ENCODE data around the gene C7orf57. TPM values are rescaled to one million over a fixed set of nuclear protein-coding genes. Genes with fewer than 3 reads are reported as not detected.
A peak's percentile ranks its signal among the peaks of the same experiment; 100 is the strongest.
"Not testable (repeated sequence)": the region's sequence is repeated elsewhere in the genome, so short reads cannot be mapped to it uniquely, and the experiment has no call there.

The C7orf57 gene
- total RNA-seq, 1 donor from 2014 or later: not detected

DNA sequence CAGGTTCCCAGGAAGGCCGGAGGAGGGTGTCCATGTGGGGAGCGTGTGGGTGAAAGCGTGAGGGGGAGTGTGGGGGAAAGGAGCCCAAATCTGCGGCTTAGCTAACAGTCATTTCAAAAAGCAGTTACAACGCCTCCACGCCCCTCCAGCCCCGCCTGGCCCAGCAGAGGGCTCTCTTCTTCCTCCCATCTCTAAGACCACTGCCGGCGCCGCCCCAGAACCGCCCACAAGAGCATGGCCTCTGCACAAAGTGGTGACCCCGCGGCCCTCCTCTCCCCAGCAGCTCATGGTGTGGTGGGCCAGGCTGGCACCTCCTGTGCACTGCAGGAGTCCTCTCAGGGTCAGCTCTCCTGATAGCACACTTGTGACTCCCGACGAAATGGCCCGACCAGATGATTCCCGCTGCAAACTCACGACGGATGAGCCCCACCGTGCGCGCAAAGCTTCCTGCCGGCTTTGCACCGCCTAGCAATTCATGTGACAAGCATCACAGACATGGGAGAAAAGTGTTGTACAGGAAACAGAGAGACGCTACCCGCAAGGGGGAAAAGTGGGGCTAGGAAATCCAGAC lies 43.5 kb upstream of the C7orf57 start:
- Mint-ChIP-seq H3K36me3 (no peaks in the 10 kb centered on the region), H3K4me3 (peak overlapping the region; percentile 83), H3K27ac (peak overlapping the region; percentile 70), H3K9me3 (peaks cover 6% of the 10 kb centered on the region), H3K27me3 (ENCODE audit: low read depth) (no peaks in the 10 kb centered on the region), H3K4me1 (peaks cover 36% of the 10 kb centered on the region)
- no peak for TF ChIP-seq CTCF (IDR thresholded peaks at IDR 0.05; ENCODE audit: unreplicated experiment)
- peak; percentile 50 to 75 for DNase-seq (ENCODE audit: low spot score in 2 of 2, unreplicated experiment in 2 of 2)

DNA sequence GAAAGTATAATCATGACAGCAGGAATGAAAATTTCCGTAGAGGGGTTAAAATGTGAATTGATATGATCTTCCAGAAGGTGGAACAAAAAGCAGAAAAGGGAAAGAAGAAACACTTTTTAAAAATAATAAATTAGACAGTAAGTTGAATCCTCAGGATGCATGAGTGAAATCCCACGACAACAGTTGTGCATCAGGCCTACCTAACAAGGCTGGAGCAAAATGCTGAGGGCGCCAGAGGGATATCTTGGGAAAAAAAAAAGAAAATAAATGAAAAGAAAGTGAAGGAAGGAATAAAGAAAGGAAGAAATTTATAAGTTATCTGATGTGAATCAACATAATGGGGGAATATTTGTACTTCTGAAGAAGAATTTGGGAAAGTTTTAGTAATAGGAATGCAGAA lies 42.9 kb upstream of the C7orf57 start:
- peaks cover 6% of the 10 kb centered on the region for H3K9me3 Mint-ChIP-seq
- H3K36me3 Mint-ChIP-seq: no peaks in the 10 kb centered on the region
- no peak for DNase-seq (ENCODE audit: low spot score in 2 of 2, unreplicated experiment in 2 of 2)
- H3K4me3 Mint-ChIP-seq: peak overlapping the region; percentile 83
- TF ChIP-seq CTCF (IDR thresholded peaks at IDR 0.05; ENCODE audit: unreplicated experiment): no peak
- H3K27ac Mint-ChIP-seq: peak overlapping the region; percentile 70
- H3K27me3 Mint-ChIP-seq (ENCODE audit: low read depth): no peaks in the 10 kb centered on the region
- peaks cover 36% of the 10 kb centered on the region for H3K4me1 Mint-ChIP-seq

GRCh38 chr7:47999413-47999812 lies 35.9 kb upstream of the C7orf57 start:
- Mint-ChIP-seq H3K9me3 (peaks cover 23% of the 10 kb centered on the region), H3K4me1 (peaks cover 4% of the 10 kb centered on the region), H3K4me3 (no peak overlapping the region), H3K36me3 (no peaks in the 10 kb centered on the region), H3K27me3 (ENCODE audit: low read depth) (no peaks in the 10 kb centered on the region), H3K27ac (no peak overlapping the region)
- TF ChIP-seq CTCF (IDR thresholded peaks at IDR 0.05; ENCODE audit: unreplicated experiment): no peak
- DNase-seq (ENCODE audit: low spot score in 2 of 2, unreplicated experiment in 2 of 2): no peak

GRCh38 chr7:48000164-48000563 lies 35.2 kb upstream of the C7orf57 start:
- not testable (repeated sequence) for DNase-seq (ENCODE audit: low spot score in 2 of 2, unreplicated experiment in 2 of 2); H3K27ac Mint-ChIP-seq; H3K36me3 Mint-ChIP-seq; H3K4me1 Mint-ChIP-seq; H3K4me3 Mint-ChIP-seq; H3K27me3 Mint-ChIP-seq (ENCODE audit: low read depth)
- H3K9me3 Mint-ChIP-seq: peaks cover 17% of the 10 kb centered on the region

DNA sequence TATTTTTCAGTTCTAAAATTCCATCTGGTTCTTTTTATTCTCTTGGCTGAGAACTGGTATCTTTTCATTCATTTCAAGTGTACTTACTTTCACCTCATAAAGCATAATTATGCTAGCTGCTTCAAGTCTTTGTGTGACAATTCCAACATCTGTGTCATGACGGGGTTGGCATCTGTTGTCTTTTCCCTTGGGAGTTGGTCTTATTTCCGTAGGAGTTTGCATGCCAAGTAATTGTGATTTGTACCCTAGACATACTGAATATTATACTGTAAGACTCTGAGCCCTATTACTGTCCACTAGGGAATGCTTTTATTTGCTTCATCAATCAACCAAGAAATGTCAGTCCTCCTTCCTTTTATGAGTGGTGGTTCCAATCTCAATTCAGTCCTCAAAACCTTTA lies 31.3 kb upstream of the C7orf57 start:
- Mint-ChIP-seq H3K4me3 (no peak overlapping the region), H3K4me1 (peaks cover 8% of the 10 kb centered on the region), H3K36me3 (no peaks in the 10 kb centered on the region), H3K9me3 (peaks cover 17% of the 10 kb centered on the region), H3K27me3 (ENCODE audit: low read depth) (no peaks in the 10 kb centered on the region), H3K27ac (no peak overlapping the region)
- no peak for TF ChIP-seq CTCF (IDR thresholded peaks at IDR 0.05; ENCODE audit: unreplicated experiment)
- DNase-seq (ENCODE audit: low spot score in 2 of 2, unreplicated experiment in 2 of 2): no peak

DNA sequence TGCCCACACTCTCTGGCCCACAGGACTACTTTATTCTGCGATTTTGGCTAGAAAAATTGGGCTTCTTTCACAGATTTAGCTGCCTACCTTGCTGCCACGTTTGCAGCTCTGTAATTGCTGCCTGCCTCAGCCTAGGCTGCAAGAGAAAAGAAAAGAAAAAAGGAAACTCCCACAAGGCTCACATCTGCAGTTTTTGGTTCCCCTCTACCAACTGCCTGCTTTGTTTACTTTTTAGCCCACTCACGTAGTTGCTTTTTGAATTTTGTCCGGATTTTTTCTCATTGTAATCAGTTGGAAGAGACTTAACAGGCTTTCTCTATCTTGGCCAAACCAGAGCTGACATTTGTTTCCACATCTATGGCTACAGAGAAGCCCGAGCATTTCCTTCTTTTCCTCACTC lies 30.7 kb upstream of the C7orf57 start:
- no peaks in the 10 kb centered on the region for H3K36me3 Mint-ChIP-seq
- H3K27me3 Mint-ChIP-seq (ENCODE audit: low read depth): no peaks in the 10 kb centered on the region
- H3K9me3 Mint-ChIP-seq: peaks cover 17% of the 10 kb centered on the region
- DNase-seq (ENCODE audit: low spot score in 2 of 2, unreplicated experiment in 2 of 2): no peak
- no peak overlapping the region for H3K27ac Mint-ChIP-seq
- TF ChIP-seq CTCF (IDR thresholded peaks at IDR 0.05; ENCODE audit: unreplicated experiment): no peak
- no peak overlapping the region for H3K4me3 Mint-ChIP-seq
- peaks cover 8% of the 10 kb centered on the region for H3K4me1 Mint-ChIP-seq

Measured in mesothelial cell of epicardium (in vitro differentiated cells).